GM21360 (cell line): ENCODE results near the gene COL15A1.
"Not testable (repeated sequence)": the region's sequence is repeated elsewhere in the genome, so short reads cannot be mapped to it uniquely, and the experiment has no call there.

Experiments
- ATAC-seq: cut with Tn5 transposase; IDR thresholded peaks from one replicate; pipeline ENCODE4 v1.9.1; 2021; ENCODE audit warnings: mild to moderate bottlenecking, moderate library complexity; ENCODE audit not compliant: unreplicated experiment

Gene COL15A1

GRCh38 chr9:98943682-98944056 lies at the start of gene COL15A1:
COL15A1 (plus strand) TSS chr9:98943907; CDS start chr9:98944062, 155 bp downstream.
- no peak for ATAC-seq

GRCh38 chr9:98894171-98894570 lies 49.5 kb upstream of the COL15A1 start:
- no peak for ATAC-seq

GRCh38 chr9:98894761-98895160 lies 48.9 kb upstream of the COL15A1 start:
- no peak for ATAC-seq

GRCh38 chr9:98896632-98897031 lies 47.1 kb upstream of the COL15A1 start:
- ATAC-seq: no peak

GRCh38 chr9:98897745-98898144 lies 46.0 kb upstream of the COL15A1 start:
- ATAC-seq: no peak

- no peak for ATAC-seq
Measured at GRCh38 chr9:98899408-98900056, 44.2 kb upstream of the COL15A1 start.

- ATAC-seq: no peak
Measured at GRCh38 chr9:98900244-98900643, 43.5 kb upstream of the COL15A1 start.

- no peak for ATAC-seq
Measured at GRCh38 chr9:98900725-98901124, 43.0 kb upstream of the COL15A1 start.

- ATAC-seq: not testable (repeated sequence)
Measured at GRCh38 chr9:98901843-98902242, 41.9 kb upstream of the COL15A1 start.

- ATAC-seq: no peak
Measured at GRCh38 chr9:98902516-98902915, 41.2 kb upstream of the COL15A1 start.

- ATAC-seq: no peak
Measured at GRCh38 chr9:98902925-98903324, 40.8 kb upstream of the COL15A1 start.

GRCh38 chr9:98903961-98904411 lies 39.7 kb upstream of the COL15A1 start:
- ATAC-seq: no peak

- ATAC-seq: no peak
Measured at GRCh38 chr9:98905015-98905414, 38.7 kb upstream of the COL15A1 start.

- ATAC-seq: no peak
Measured at GRCh38 chr9:98906273-98907040, 37.2 kb upstream of the COL15A1 start.

- ATAC-seq: no peak
Measured at GRCh38 chr9:98907055-98907454, 36.7 kb upstream of the COL15A1 start.

GRCh38 chr9:98908897-98909634 lies 34.6 kb upstream of the COL15A1 start:
- no peak for ATAC-seq

GRCh38 chr9:98909935-98910334 lies 33.8 kb upstream of the COL15A1 start:
- no peak for ATAC-seq

GRCh38 chr9:98911042-98911441 lies 32.7 kb upstream of the COL15A1 start:
- ATAC-seq: no peak

- not testable (repeated sequence) for ATAC-seq
Measured at GRCh38 chr9:98911738-98912137, 32.0 kb upstream of the COL15A1 start.

GRCh38 chr9:98912450-98912849 lies 31.3 kb upstream of the COL15A1 start:
- no peak for ATAC-seq

- no peak for ATAC-seq
Measured at GRCh38 chr9:98913044-98913443, 30.7 kb upstream of the COL15A1 start.

- ATAC-seq: no peak
Measured at GRCh38 chr9:98913705-98914104, 30.0 kb upstream of the COL15A1 start.
